ENCODE data around the gene CDH23.

DNA sequence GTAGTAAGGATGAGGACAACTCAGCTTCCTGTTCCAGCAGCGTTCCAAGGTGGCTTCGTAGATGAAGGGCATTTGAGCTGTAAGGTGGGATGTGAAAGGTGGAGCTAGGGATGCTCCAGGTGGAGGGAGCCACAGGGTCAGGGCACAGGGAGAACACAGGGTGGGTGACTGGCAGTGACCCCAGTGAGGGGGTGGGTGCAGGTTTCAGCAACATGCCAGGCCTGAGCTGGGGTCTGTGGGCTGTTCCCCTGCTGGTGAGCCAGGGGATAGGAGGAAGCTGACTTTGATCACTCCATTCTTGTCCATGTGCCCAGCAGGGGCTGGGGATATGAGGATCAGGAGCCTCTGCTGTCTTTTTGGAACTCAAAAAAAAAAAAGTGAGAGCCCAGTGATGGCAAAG, 33.2 kb downstream of the CDH23 start:
- TF ChIP-seq, protein P1, sequence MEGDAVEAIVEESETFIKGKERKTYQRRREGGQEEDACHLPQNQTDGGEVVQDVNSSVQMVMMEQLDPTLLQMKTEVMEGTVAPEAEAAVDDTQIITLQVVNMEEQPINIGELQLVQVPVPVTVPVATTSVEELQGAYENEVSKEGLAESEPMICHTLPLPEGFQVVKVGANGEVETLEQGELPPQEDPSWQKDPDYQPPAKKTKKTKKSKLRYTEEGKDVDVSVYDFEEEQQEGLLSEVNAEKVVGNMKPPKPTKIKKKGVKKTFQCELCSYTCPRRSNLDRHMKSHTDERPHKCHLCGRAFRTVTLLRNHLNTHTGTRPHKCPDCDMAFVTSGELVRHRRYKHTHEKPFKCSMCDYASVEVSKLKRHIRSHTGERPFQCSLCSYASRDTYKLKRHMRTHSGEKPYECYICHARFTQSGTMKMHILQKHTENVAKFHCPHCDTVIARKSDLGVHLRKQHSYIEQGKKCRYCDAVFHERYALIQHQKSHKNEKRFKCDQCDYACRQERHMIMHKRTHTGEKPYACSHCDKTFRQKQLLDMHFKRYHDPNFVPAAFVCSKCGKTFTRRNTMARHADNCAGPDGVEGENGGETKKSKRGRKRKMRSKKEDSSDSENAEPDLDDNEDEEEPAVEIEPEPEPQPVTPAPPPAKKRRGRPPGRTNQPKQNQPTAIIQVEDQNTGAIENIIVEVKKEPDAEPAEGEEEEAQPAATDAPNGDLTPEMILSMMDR (IDR thresholded peaks at IDR 0.05), result no peak
- no peak for TF ChIP-seq POLR2A (IDR thresholded peaks at IDR 0.05)
